HG03469 (cell line): ENCODE data around the gene ATP6V1F.
"Not testable (repeated sequence)": the region's sequence is repeated elsewhere in the genome, so short reads cannot be mapped to it uniquely, and the experiment has no call there.

Experiments used
- ATAC-seq: cut with Tn5 transposase; IDR thresholded peaks from one replicate; pipeline ENCODE4 v1.9.1; 2021; ENCODE audit warnings: mild to moderate bottlenecking, moderate library complexity, moderate number of reproducible peaks; ENCODE audit not compliant: unreplicated experiment

Gene ATP6V1F

DNA sequence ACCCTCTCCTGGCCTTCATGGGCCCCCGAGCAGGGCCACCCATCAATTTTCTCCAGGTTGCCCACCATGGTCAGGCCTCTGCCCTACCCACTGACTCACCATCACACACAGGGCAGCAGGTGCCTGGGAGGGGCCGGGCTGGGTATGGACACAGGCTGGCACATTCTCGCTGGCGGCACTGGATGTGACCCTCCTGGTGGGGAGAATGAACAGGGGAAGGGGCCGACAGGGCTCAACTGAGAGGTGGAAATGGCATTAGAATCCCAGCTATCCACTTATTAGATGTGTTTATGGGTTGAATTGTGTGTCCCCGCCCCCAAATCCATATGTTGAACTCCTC is 31.4 kb downstream of the ATP6V1F start:
- ATAC-seq, result no peak

DNA sequence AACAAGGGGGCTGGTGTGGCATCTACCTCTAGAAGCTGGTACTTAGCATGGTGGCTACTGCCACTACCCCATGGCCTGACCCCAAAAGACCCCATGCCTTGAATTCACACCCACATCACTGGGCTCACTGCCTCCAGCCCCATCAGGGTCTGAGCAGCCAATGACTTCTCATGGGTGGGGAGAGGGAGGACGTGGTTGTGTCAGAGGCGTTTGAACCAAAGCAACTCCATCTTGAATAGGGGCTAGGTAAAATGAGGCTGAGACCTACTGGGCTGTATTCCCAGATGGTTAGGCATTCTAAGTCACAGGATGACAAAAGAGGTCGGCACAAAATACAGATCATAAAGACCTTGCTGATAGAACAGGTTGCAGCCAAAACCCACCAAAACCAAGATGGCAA is 32.7 kb downstream of the ATP6V1F start:
- ATAC-seq, result no peak

DNA sequence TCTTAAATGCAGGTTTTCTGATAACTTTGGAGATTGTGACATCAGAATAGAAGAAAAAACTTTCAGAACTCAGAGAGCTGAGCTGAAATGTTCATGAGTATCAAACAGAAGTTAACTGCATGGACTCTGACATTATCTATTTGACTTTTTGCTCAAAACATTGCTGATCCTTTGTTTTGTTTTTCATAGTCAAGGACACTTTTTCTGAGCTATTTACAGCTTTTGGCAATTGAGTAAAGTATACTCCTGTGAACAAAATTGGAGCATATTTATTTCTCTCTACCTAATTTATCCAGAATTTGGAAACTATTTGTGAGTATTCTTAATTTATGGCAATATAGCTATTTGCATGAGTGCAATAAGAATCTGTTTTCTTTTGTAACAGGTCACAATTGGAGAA is 36.7 kb downstream of the ATP6V1F start:
- ATAC-seq, result no peak

DNA sequence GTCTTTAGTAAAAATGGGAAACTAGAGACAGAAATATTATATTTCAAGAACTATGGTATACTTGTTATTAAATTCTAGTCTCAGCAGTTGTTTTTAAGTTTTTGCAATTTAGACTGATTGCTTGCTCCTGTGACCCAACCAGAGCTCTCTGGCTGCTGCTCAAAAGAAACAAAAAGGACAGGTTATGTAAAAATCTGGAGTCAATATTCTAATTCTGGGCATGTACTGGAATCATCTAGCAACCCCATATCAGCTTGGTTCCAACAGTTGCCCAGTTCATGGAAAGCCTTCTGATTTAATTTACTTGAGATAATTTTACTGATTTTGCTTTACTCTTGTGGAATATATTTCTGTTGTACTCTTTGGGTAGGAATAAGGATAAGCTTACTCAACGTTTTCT is 37.6 kb downstream of the ATP6V1F start:
- no peak for ATAC-seq

DNA sequence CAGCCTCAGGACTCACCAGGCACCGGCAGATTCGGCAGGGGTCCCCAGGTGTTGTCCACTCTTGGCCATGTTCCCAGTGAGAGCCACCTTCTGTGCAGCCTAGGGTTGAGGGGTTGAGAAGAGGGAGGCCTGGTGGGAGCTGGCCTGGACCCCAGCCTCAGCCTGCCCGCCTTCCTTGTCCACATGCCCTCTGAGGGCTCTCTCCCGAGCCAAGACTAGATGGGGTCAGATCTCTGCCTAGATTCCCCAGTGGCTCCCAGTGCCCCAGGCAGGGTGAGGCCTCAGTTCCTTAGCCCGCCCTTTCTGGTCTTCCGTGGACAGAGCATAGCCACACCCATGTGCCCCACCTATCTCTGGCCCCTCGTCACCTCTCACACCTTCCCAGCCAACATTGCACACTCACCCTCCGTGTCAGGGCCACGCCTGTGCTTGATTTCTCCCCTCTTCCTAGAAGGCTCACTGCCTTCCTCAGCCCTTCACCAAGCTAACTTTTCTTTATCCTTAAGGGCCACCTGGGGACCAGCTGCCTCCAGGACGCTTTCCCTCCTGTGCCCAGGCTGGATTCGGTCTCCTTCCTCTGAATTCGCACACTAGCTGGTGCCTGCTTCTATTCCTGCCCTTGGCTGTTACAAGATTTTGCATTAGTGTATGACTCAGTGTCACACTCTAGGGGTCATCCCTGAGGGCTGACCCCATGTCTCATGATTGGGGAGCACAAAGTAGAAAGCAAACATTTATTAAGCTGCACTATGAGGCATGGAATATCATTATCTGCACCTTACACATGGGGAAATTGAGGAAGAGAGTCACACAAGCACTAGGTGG is 40.3 kb downstream of the ATP6V1F start:
- ATAC-seq, result no peak

DNA sequence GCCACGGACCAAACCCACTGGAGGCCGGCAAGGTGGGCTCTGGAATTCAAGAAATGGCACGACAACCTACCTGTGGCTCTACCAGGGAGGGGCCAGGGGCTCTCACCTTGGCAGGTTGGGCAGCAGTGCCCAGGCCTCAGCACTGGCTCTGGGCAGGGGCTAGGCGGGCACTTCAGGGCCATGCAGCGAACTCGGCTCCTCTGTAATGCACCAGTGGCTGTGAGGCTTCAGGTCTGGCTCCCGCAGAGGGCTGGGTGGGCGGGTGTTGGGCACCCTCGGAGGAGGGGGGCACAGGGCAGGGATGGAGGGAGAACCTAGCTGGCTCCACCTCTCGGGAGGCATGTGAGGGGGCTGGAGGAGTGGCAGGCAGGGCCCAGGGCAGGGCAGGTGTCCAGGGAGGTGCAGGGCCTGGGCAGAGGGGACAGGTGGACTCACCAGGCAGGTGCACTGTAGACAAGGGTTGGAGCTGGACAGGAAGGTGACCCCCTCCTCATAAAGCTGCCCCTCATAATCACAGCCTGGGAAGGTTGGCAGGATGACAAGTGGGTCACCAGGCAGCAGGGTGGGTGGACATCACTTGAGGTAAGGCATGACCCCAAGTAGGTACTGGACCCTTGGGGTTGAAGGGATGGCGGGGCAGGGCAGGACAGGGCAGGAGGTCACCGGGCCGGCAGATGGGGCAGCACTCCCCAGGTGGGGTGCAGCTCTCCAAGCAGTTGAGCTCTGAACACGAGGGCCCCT is 41.1 kb downstream of the ATP6V1F start:
- no peak for ATAC-seq

DNA sequence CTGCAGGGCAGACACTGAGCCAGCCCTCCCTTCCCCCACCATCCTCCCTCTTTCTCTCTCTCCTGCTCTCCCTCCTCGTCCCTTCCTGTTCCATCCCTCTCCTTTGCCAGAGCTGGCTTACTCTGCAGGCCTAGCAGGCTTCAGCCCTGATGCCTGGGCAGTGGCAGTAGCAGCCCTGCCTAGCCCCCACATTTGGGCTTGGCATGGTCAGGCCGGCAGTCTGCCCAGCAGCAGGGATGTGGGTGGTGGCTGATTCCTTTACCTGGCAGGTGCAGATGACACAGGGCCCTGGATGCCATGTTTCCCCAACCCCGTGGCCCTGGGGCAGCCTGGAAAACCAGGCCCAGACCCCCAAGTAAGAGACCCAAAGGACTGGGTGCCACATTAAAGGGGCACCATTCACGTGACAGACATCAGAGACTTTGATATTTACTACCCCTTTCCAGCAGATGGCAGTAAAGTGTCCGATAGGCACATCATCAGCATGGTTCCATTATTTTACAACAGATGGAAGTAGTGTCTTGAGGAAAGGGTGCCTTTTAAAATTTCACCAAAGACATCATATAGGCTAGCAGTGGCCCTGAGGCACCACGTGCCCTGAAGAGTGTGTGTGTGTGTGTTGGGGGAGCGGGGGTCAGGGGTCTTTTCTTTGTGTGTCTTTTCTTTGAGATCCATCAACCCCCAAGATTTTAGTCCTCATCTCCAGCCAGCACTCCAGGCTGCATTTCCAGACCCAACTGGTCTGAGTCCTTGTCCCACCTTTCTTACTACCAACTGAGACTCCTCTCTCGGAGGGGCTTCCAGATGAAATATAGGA is 41.9 kb downstream of the ATP6V1F start:
- no peak for ATAC-seq

DNA sequence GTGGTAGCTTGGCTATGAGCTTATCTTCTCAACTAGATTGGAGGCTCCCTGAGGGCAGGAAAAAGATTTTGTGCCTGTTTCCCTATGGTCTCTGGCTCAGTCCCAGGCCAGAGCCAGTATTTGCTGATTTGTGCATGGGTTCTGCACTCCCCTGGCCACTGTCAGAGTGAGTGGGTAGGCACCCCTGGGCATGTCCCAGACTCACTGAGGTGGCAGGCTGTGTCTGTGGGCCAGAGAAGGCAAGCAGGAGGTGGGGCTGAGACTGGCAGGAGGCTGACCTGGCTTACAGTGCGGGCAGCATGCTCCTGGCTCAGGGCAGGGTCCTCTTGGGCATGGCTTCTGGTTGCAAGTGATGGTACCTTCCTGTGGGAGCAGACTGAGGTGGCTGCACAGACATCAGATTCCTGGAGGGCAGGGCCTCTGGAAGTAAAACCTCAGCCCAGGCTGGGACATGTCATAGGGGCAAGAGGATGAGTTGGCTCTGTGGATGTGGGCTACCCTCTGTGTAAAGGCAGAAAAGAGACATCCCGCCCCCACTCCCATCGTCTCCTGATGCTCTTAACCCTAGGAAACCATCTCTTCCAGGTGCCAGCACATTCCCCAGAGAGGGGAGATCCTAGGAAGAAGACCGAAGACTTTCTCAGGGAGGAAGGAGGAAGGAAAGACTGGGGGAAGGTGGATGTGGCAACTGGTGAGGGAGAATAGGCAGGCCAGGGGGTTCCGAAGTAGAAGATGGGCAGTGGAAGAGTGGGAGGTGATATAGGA is 43.5 kb downstream of the ATP6V1F start:
- ATAC-seq, result no peak

DNA sequence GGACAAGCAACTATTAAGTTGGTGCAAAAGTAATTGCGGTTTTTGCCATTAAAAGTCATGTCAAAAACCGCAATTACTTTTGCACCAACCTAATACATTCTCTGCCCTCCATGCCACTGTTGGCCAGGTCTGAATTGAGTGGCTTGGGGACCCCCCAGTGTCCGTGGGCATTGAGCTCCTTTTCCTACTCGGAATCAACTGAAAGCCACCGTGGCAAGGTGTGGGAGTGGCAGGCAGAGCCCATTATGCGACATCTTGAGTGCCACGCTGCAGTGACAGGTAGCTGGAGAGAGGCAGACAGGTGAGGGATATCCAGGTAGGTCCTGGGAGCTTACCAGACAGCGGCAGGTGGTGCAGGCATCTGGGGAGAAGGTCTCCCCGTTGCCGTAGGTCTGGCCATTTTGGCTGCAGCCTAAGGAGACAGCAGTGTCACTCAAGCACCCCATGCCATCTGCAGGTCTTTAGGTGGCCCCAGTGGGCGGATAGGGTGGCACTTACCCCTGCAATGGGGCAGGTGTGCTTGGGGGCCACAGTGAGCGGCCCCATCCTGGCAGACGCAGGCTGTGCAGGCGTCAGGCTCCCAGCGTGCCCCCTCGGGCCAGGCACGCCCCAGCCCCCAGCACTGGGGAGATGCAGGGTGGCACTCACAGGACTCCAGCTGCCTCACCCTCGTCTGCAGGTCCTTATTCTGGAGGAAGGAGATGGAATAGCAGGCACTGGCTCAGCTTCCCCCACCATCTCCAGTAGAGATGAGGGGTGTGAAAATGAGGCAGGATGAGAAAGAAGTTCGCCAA is 44.3 kb downstream of the ATP6V1F start:
- ATAC-seq, result no peak

DNA sequence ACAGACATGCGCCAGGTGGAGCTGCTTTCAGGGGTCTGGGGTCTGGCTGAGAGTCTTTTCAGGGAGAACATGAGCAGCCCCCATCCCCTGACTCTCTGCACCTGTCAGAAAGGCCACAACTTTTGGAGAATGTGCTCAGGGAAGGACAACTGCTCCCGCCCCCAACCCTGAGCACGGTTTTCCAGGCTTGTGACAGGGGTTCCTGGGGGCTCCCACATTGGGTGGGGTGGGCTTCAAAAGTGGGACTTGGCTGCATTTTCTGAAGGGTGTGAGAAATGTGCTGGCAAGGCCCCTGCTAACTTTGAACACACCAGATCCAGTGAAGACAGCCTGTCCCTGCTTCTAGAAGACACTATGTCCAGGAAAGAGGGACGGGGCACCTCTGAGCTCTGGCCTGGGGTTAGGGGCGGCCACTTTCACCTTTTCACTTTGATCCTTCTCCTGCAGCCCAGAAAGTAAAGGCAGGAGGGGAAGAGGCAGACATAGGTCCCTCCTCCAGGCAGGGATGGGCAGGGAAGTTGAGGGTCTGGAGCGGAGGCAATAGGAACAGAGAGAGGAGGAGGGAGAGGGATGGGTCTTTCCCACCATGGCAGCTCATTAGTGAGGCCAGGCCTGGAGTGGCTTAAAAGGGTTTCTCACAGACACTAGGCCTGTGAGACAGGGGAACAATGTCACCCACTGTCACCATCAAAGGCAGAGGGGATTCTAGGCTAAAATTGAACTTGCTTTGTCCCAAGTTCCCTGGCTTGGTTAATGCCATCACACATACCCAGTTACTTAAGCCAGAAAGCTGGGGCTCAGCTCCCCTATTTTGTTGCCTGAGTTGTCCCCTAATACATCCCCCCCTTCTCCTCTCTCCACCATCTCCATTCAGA is 46.3 kb downstream of the ATP6V1F start:
- ATAC-seq, result no peak

DNA sequence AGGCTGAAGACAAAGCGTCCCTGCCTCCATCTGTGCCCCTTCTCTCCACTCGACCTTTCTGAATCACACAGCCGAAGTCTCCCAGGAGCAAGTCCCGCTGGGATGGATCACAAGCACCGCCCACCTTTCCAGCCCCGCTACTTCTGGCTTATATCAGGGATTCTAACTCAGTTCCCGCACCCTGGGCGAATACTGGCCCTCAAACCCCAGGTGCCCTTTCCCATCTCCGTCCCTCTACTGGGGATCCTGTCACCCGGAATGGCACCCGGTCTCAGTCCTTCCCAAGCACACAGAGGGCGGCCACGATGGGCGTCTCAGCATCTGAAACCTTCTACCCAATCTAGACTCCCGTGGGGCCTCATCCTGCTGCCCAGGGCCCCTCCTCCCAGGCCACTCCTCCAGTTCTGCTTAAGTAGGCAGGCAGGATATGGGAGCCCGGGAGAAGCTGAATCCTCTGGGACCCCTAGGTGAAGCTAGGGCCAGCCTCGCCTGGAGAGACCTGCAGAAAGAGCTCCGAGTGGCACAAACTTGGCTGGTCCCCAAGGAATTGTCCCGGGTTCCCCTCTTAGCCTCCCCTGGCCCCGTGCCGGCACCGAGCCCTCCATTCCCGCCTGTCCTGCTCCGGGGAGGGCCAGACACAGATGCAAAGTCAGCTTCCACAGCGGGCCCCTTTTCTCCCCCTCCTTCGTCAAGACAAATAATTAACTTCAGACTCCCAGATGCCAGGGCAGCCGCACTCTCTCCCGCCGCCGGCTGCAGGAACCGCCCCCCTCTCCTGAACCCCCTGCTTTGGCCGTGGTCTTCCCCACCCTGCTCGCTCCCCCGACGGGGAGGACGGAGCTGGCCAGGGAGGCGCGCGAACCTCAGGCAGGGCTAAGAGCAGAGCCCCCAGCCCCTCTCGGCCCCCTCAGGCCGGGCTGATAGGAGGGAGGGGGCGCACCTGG is 47.2 kb downstream of the ATP6V1F start:
- ATAC-seq, result no peak

DNA sequence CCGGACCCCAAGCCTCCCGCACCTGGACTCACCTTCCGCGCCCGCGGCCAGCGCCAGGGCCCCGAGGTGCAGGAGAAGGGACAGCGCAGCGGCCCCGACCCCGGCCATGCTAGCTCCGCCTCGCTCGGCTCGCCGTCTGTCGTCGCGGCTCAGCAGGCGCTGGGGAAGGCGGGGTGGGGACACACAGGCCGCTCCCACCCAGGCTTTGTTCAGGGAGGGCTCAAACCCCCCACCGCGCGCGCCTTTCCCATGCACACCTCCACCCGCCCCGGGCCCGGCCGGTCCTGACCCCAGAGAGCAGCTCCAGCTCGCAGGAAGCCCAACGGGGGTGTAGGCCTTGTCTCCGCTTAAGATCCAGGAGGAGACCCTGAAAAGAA is 47.9 kb downstream of the ATP6V1F start, which contains the start of gene KCP:
KCP (minus strand) TSS at position 141 of the 377 bp plus-strand sequence; CDS start at position 108, 33 bp downstream.
- ATAC-seq, result no peak

DNA sequence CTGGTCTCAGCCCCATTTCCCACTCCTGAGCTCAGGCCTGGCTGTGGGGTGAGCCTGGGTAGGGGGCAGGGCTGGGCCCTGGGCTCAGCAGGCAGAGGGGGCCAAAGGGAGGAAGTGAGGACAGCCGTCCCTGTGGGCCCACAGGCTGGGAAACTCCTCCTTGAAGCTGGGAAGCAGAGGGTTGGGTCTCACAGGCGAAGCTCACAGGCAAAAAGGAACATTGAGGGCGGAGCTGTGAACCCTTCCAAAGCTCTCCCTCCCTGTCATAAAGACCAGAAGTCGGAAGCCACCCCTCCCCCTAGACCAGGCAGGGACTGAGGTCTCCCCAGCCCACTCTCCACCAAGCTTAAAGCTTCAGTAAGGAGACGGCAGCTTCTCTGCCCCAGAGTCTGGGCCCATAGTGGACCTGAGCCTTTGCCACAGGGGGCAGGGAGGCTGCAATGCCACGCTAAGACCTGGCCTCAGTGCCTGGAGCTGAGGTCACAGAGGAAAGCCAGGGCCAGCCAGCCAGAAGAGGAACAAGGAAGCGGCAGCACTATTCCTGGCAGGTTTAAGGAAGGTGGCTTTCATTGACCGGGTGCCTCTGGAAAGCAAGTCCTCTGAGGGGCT is 48.9 kb downstream of the ATP6V1F start:
- ATAC-seq, result no peak

DNA sequence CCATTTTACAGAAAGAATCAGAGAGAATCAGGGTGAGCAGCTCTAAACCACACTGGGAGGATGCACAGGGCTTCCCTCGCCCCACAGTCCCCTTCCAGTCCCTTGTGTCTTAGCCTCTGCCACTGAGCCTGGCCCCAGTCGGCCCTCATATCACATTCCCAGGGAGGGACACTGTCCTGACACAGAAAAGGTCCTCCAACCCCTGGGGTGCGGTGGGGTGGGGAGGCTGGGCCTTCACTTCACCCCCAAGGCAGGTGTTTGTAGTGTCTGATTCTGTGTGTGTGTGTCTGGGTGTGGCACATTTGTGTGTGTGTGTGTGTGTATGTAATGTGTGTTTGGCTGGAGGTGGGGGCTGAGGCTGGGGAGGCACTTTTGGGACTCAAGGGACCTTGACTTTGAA is 49.6 kb downstream of the ATP6V1F start:
- no peak for ATAC-seq

DNA sequence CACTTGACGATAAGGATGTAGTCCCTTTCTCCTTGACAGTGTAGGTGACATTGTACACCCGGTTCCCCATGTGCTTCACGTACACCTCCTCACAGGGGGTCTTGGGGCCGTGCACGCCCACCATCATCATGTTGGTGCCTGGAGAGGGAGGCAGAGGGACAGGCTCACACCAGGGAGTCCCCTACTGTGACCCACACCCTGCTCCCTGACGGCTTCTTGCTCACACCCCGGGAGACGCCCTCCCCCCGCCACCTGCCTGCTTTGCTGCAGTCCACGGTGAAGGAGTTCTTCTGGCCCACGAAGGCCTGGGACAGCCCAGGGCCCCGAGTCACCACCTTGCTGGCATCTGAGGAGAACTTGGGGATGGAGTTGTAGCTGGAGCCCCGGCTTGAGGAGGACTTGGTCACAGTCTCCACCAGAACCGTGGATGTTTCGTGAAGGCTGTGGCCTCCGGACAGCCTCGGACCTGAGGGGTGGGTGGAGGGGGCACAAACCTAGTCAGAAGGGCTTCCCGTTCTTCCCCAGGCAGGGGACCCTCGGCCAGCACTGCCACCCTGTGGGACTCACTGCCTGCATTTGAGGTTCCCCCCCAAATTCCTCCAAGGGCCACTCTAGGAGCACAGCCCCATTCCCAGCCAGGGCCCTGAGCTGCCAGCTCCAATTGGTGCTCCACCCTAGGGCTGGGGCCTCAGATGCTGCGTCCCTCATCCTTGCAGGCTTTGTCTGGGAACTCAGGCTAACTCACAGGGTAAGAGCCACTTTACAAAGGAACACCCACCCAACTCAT is 50.2 kb downstream of the ATP6V1F start:
- not testable (repeated sequence) for ATAC-seq

DNA sequence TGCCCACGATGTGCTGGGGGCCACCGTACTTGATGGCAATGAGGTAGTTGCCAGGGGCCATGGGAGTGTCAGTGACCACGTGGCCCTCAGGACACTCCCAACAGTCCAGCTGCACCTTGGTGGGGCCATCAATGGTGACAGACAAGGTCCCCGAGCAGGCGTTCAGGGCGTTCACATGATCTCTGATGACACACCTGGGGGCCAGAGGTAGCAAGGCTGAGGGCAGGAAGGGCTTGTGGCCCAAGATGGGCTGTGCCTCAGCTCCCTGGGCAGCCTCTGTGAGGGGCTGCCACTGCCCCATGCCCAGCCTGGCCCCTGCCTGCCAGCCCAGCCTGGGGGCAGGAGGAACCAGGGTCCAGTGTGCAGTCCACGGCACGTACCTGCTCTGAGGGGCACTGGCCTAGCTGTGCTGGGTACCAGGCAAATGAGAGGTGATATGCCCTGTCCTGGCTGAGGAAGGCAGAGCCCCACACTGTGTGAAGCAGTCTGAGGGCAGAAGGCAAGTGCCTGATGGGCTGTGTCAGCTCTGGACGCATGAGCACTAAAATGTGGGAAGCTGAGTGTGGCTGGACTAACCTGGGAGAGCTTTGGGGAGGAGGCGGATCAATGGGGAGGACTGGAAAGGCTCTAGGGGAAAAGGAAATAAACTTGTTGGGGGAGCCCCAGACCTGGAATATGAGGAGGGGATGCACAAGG is 51.4 kb downstream of the ATP6V1F start:
- no peak for ATAC-seq
